ENCODE data around the gene PTPN2. TPM values are rescaled to one million over a fixed set of nuclear protein-coding genes. Genes with fewer than 3 reads are reported as not detected.
A peak's percentile ranks its signal among the peaks of the same experiment; 100 is the strongest.

PTPN2 gene
- total RNA-seq, 1 donor from 2014 or later: 47.9 TPM

- Histone ChIP-seq H3K27me3 (ENCODE audit: control insufficient read depth, insufficient read depth, low read length) (no peaks in the 10 kb centered on the region), H3K4me3 (ENCODE audit: low read depth, low read length) (no peak overlapping the region), H3K36me3 (ENCODE audit: control insufficient read depth, insufficient read depth, low read length) (no peaks in the 10 kb centered on the region)
- FAIRE-seq: no peak
- TF ChIP-seq CTCF (IDR thresholded peaks at IDR 0.05; ENCODE audit: insufficient read depth, low read length, severe bottlenecking): no peak
- DNase-seq (ENCODE audit: low read depth): peak; percentile 60
These were observed 129.5 kb downstream of the PTPN2 start for GRCh38 chr18:12754511-12754910.

GRCh38 chr18:12751891-12752290 lies 132.1 kb downstream of the PTPN2 start:
- no peak for TF ChIP-seq CTCF (IDR thresholded peaks at IDR 0.05; ENCODE audit: insufficient read depth, low read length, severe bottlenecking)
- Histone ChIP-seq H3K27me3 (ENCODE audit: control insufficient read depth, insufficient read depth, low read length) (no peaks in the 10 kb centered on the region), H3K4me3 (ENCODE audit: low read depth, low read length) (no peak overlapping the region), H3K36me3 (ENCODE audit: control insufficient read depth, insufficient read depth, low read length) (no peaks in the 10 kb centered on the region)
- no peak for DNase-seq (ENCODE audit: low read depth)
- no peak for FAIRE-seq

- Histone ChIP-seq H3K36me3 (ENCODE audit: control insufficient read depth, insufficient read depth, low read length) (no peaks in the 10 kb centered on the region), H3K4me3 (ENCODE audit: low read depth, low read length) (no peak overlapping the region), H3K27me3 (ENCODE audit: control insufficient read depth, insufficient read depth, low read length) (no peaks in the 10 kb centered on the region)
- FAIRE-seq (no peak), DNase-seq (ENCODE audit: low read depth) (no peak)
- TF ChIP-seq CTCF (IDR thresholded peaks at IDR 0.05; ENCODE audit: insufficient read depth, low read length, severe bottlenecking): no peak
These were observed 132.5 kb downstream of the PTPN2 start for GRCh38 chr18:12751503-12751884.

GRCh38 chr18:12750715-12751502 lies 133.1 kb downstream of the PTPN2 start:
- TF ChIP-seq CTCF (IDR thresholded peaks at IDR 0.05; ENCODE audit: insufficient read depth, low read length, severe bottlenecking): no peak
- H3K27me3 ChIP-seq (ENCODE audit: control insufficient read depth, insufficient read depth, low read length): no peaks in the 10 kb centered on the region
- no peaks in the 10 kb centered on the region for H3K36me3 ChIP-seq (ENCODE audit: control insufficient read depth, insufficient read depth, low read length)
- DNase-seq (ENCODE audit: low read depth): no peak
- no peak for FAIRE-seq
- H3K4me3 ChIP-seq (ENCODE audit: low read depth, low read length): no peak overlapping the region

GRCh38 chr18:12750076-12750714 lies 133.8 kb downstream of the PTPN2 start:
- no peaks in the 10 kb centered on the region for H3K36me3 ChIP-seq (ENCODE audit: control insufficient read depth, insufficient read depth, low read length)
- DNase-seq (ENCODE audit: low read depth): no peak
- H3K4me3 ChIP-seq (ENCODE audit: low read depth, low read length): no peak overlapping the region
- H3K27me3 ChIP-seq (ENCODE audit: control insufficient read depth, insufficient read depth, low read length): no peaks in the 10 kb centered on the region
- no peak for FAIRE-seq
- TF ChIP-seq CTCF (IDR thresholded peaks at IDR 0.05; ENCODE audit: insufficient read depth, low read length, severe bottlenecking): no peak

All from bronchial epithelial cell (primary cell).